ENCODE measurements around the gene CHRM2. TPM values are rescaled to one million over a fixed set of nuclear protein-coding genes. Genes with fewer than 3 reads are reported as not detected.

Gene CHRM2
- total and polyA plus RNA-seq, 7 experiments from 2014 or later, result not detected

DNA sequence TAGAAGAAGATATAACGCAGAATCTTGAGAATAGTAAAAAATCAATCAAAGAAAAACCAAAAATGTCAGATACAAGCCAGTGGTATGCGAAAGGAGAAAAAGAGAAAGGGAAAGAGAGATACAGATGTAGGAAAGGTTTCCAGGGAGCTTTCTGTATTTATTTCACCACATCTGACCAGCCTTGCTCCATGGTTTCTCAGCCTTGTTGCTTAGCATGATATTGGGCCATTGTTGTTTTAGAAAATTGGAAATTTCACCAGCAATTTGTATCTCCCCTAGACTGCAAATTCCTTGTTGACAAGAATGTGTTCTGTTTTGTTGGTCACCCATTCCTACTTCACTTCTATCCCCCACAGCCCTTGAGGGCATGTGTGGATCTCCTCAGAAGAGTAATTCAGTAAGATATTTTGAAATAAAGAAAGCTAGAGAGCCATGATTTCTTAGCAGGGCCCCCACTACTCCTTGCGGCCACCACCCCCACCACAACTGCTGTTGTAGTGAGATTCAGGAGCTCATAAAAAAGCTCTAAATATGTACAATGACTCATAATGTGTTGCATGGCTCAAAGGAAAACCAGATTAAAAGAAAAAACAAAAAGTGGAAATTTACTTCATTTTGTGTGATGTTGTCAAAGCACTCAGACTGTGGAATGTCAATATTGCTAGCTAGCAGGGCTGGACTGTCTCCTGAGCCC, 138.7 kb downstream of the CHRM2 start:
- H3K4me3 Mint-ChIP-seq, result no peak overlapping the region
- POLR2A ChIA-PET, result no interaction called here
- ATAC-seq (no peak), DNase-seq (no peak)
- Histone ChIP-seq H3K9me3 (ENCODE audit: control insufficient read depth in 2 of 3, low read length in 3 of 3) (no peaks in the 10 kb centered on the region), H3K36me3 (ENCODE audit: control insufficient read depth in 2 of 3, insufficient read depth in 3 of 3, low read length in 3 of 3) (no peaks in the 10 kb centered on the region), H3K27ac (ENCODE audit: low read depth, low read length) (no peak overlapping the region), H3K4me3 (ENCODE audit: low read length) (no peak overlapping the region), H3K4me1 (ENCODE audit: control insufficient read depth in 2 of 2, insufficient read depth in 2 of 2, low read length in 2 of 2) (no peaks in the 10 kb centered on the region), H3K27me3 (ENCODE audit: control insufficient read depth in 2 of 2, insufficient read depth in 2 of 2, low read length in 2 of 2) (no peaks in the 10 kb centered on the region)
- H3K27ac Mint-ChIP-seq, result no peak overlapping the region
- intact Hi-C loops (cut with micrococcal nuclease), result no loop called here
- CTCF ChIA-PET, result no interaction called here
- H3K36me3 Mint-ChIP-seq, result no peaks in the 10 kb centered on the region
- peaks cover 0 to 6% (median 0%) of the 10 kb centered on the region in 11 donors for H3K9me3 Mint-ChIP-seq
- no peaks in the 10 kb centered on the region for H3K4me1 Mint-ChIP-seq
- H3K27me3 Mint-ChIP-seq, result no peaks in the 10 kb centered on the region

DNA sequence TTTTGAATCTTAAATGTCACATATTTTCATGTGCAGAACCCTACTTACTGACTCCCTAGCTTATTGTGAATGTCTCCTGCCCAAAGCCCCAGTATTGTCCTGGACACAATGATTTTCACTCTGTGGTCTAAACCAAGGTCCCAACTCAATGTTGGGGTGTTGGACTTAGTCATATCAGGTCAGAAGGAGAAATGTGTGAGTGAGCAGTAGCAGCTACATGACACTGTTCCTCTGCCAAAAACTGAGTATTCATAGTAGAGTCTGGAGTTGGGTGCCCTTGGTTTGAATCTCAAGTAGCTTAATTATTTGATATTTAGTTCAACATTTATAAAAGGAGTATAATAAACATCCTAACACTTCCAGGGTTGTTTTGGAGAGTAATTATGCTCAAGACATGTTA, 141.0 kb downstream of the CHRM2 start:
- ATAC-seq (no peak), DNase-seq (no peak)
- no peaks in the 10 kb centered on the region for H3K27me3 Mint-ChIP-seq
- Histone ChIP-seq H3K27ac (ENCODE audit: low read depth, low read length) (no peak overlapping the region), H3K27me3 (ENCODE audit: control insufficient read depth in 2 of 2, insufficient read depth in 2 of 2, low read length in 2 of 2) (no peaks in the 10 kb centered on the region), H3K4me1 (ENCODE audit: control insufficient read depth in 2 of 2, insufficient read depth in 2 of 2, low read length in 2 of 2) (no peaks in the 10 kb centered on the region), H3K4me3 (ENCODE audit: low read length) (no peak overlapping the region), H3K9me3 (ENCODE audit: control insufficient read depth in 2 of 3, low read length in 3 of 3) (no peaks in the 10 kb centered on the region), H3K36me3 (ENCODE audit: control insufficient read depth in 2 of 3, insufficient read depth in 3 of 3, low read length in 3 of 3) (no peaks in the 10 kb centered on the region)
- no peaks in the 10 kb centered on the region for H3K36me3 Mint-ChIP-seq
- H3K4me1 Mint-ChIP-seq, result no peaks in the 10 kb centered on the region
- intact Hi-C loops (cut with micrococcal nuclease), result no loop called here
- no peak overlapping the region for H3K27ac Mint-ChIP-seq
- H3K9me3 Mint-ChIP-seq, result peaks cover 0 to 5% (median 0%) of the 10 kb centered on the region in 11 donors
- no peak overlapping the region for H3K4me3 Mint-ChIP-seq
- ChIA-PET CTCF (no interaction called here), POLR2A (no interaction called here)

DNA sequence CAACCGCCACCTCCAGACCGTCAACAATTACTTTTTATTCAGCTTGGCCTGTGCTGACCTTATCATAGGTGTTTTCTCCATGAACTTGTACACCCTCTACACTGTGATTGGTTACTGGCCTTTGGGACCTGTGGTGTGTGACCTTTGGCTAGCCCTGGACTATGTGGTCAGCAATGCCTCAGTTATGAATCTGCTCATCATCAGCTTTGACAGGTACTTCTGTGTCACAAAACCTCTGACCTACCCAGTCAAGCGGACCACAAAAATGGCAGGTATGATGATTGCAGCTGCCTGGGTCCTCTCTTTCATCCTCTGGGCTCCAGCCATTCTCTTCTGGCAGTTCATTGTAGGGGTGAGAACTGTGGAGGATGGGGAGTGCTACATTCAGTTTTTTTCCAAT, 146.6 kb downstream of the CHRM2 start:
- Histone ChIP-seq H3K4me1 (ENCODE audit: control insufficient read depth in 2 of 2, insufficient read depth in 2 of 2, low read length in 2 of 2) (no peaks in the 10 kb centered on the region), H3K4me3 (ENCODE audit: low read length) (no peak overlapping the region), H3K27ac (ENCODE audit: low read depth, low read length) (no peak overlapping the region), H3K27me3 (ENCODE audit: control insufficient read depth in 2 of 2, insufficient read depth in 2 of 2, low read length in 2 of 2) (no peaks in the 10 kb centered on the region), H3K36me3 (ENCODE audit: control insufficient read depth in 2 of 3, insufficient read depth in 3 of 3, low read length in 3 of 3) (no peaks in the 10 kb centered on the region), H3K9me3 (ENCODE audit: control insufficient read depth in 2 of 3, low read length in 3 of 3) (no peaks in the 10 kb centered on the region)
- ATAC-seq (no peak), DNase-seq (no peak)
- H3K36me3 Mint-ChIP-seq, result no peaks in the 10 kb centered on the region
- ChIA-PET POLR2A (no interaction called here), CTCF (no interaction called here)
- H3K27ac Mint-ChIP-seq, result no peak overlapping the region
- H3K9me3 Mint-ChIP-seq, result peaks cover 0 to 8% (median 0%) of the 10 kb centered on the region in 11 donors
- H3K4me1 Mint-ChIP-seq, result no peaks in the 10 kb centered on the region
- H3K4me3 Mint-ChIP-seq, result no peak overlapping the region
- intact Hi-C loops (cut with micrococcal nuclease), result no loop called here
- no peaks in the 10 kb centered on the region for H3K27me3 Mint-ChIP-seq

DNA sequence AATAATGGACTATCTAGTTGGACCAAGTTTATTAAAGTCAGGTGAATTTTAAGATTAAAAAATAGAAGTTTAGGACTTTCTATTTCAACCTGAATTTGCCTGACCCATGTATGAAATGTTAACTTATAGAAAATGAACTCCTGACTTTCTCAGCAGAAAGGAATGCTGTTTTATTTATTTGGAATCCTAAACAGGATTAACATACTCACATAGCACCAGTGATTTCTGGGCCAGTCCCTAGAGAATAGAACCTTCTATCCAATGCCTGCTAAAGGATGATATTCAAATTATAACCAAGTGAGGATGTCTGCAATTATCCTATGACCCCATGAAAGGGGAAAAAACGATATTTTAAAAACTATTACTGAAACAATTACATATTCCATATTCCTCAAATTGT, 148.8 kb downstream of the CHRM2 start:
- Histone ChIP-seq H3K36me3 (ENCODE audit: control insufficient read depth in 2 of 3, insufficient read depth in 3 of 3, low read length in 3 of 3) (no peaks in the 10 kb centered on the region), H3K4me1 (ENCODE audit: control insufficient read depth in 2 of 2, insufficient read depth in 2 of 2, low read length in 2 of 2) (no peaks in the 10 kb centered on the region), H3K27me3 (ENCODE audit: control insufficient read depth in 2 of 2, insufficient read depth in 2 of 2, low read length in 2 of 2) (no peaks in the 10 kb centered on the region), H3K27ac (ENCODE audit: low read depth, low read length) (no peak overlapping the region), H3K9me3 (ENCODE audit: control insufficient read depth in 2 of 3, low read length in 3 of 3) (no peaks in the 10 kb centered on the region), H3K4me3 (ENCODE audit: low read length) (no peak overlapping the region)
- ATAC-seq (no peak), DNase-seq (no peak)
- ChIA-PET POLR2A (no interaction called here), CTCF (no interaction called here)
- Mint-ChIP-seq H3K27me3 (no peaks in the 10 kb centered on the region), H3K36me3 (no peaks in the 10 kb centered on the region), H3K27ac (no peak overlapping the region), H3K4me3 (no peak overlapping the region), H3K4me1 (no peaks in the 10 kb centered on the region), H3K9me3 (peaks cover 0 to 10% (median 0%) of the 10 kb centered on the region in 11 donors)
- intact Hi-C loops (cut with micrococcal nuclease), result no loop called here

DNA sequence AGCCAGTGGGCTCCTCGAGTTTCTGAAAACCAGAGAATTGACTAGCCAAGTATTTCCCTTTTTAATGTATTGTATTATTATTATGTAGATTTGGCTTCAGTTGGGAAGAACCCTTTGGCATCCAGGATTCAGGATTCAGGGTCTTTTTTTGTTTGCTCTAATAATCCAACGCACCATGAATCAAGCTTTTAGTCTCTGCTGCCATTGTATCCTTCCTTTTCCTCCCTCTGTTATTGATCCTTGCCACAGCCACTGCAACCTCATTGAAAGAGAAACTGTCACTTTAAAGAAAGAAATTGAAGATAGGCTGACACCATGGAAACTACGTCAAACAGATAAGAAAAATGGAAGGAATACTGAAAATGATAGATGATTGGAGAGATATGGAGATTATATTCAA, 150.0 kb downstream of the CHRM2 start:
- intact Hi-C loops (cut with micrococcal nuclease), result no loop called here
- Histone ChIP-seq H3K4me1 (ENCODE audit: control insufficient read depth in 2 of 2, insufficient read depth in 2 of 2, low read length in 2 of 2) (no peaks in the 10 kb centered on the region), H3K36me3 (ENCODE audit: control insufficient read depth in 2 of 3, insufficient read depth in 3 of 3, low read length in 3 of 3) (no peaks in the 10 kb centered on the region), H3K9me3 (ENCODE audit: control insufficient read depth in 2 of 3, low read length in 3 of 3) (no peaks in the 10 kb centered on the region), H3K27me3 (ENCODE audit: control insufficient read depth in 2 of 2, insufficient read depth in 2 of 2, low read length in 2 of 2) (no peaks in the 10 kb centered on the region), H3K4me3 (ENCODE audit: low read length) (no peak overlapping the region), H3K27ac (ENCODE audit: low read depth, low read length) (no peak overlapping the region)
- ATAC-seq, result no peak
- no peaks in the 10 kb centered on the region for H3K27me3 Mint-ChIP-seq
- no peak overlapping the region for H3K4me3 Mint-ChIP-seq
- no peak overlapping the region for H3K27ac Mint-ChIP-seq
- H3K4me1 Mint-ChIP-seq, result no peaks in the 10 kb centered on the region
- DNase-seq, result no peak
- CTCF ChIA-PET, result no interaction called here
- no peaks in the 10 kb centered on the region for H3K36me3 Mint-ChIP-seq
- H3K9me3 Mint-ChIP-seq, result peaks cover 0 to 15% (median 0%) of the 10 kb centered on the region in 11 donors
- POLR2A ChIA-PET, result no interaction called here

DNA sequence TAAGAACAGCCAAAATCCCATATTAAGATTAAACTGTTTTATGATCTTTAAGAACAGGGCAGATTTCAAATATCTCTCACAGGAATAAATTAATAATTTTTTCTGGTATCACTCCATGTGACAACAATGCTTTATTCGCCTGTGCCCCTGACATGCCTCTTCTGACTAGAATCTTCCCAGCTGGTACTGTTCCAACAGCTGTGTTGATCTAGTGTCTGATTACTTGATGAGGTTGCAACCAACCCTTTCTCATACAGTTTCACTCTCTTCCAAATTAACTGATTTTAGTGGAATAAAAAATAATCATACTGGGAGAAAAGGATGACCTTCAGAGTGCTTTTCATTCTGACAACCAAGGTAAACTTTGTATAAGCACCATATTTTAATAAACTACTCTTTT, 151.9 kb downstream of the CHRM2 start:
- Histone ChIP-seq H3K4me3 (ENCODE audit: low read length) (no peak overlapping the region), H3K4me1 (ENCODE audit: control insufficient read depth in 2 of 2, insufficient read depth in 2 of 2, low read length in 2 of 2) (no peaks in the 10 kb centered on the region), H3K27ac (ENCODE audit: low read depth, low read length) (no peak overlapping the region), H3K36me3 (ENCODE audit: control insufficient read depth in 2 of 3, insufficient read depth in 3 of 3, low read length in 3 of 3) (no peaks in the 10 kb centered on the region), H3K27me3 (ENCODE audit: control insufficient read depth in 2 of 2, insufficient read depth in 2 of 2, low read length in 2 of 2) (no peaks in the 10 kb centered on the region), H3K9me3 (ENCODE audit: control insufficient read depth in 2 of 3, low read length in 3 of 3) (no peaks in the 10 kb centered on the region)
- no peak overlapping the region for H3K4me3 Mint-ChIP-seq
- POLR2A ChIA-PET, result no interaction called here
- intact Hi-C loops (cut with micrococcal nuclease), result no loop called here
- CTCF ChIA-PET, result no interaction called here
- H3K27me3 Mint-ChIP-seq, result no peaks in the 10 kb centered on the region
- peaks cover 0 to 13% (median 2%) of the 10 kb centered on the region in 11 donors for H3K9me3 Mint-ChIP-seq
- H3K27ac Mint-ChIP-seq, result no peak overlapping the region
- H3K4me1 Mint-ChIP-seq, result no peaks in the 10 kb centered on the region
- DNase-seq, result no peak
- no peaks in the 10 kb centered on the region for H3K36me3 Mint-ChIP-seq
- ATAC-seq, result no peak

DNA sequence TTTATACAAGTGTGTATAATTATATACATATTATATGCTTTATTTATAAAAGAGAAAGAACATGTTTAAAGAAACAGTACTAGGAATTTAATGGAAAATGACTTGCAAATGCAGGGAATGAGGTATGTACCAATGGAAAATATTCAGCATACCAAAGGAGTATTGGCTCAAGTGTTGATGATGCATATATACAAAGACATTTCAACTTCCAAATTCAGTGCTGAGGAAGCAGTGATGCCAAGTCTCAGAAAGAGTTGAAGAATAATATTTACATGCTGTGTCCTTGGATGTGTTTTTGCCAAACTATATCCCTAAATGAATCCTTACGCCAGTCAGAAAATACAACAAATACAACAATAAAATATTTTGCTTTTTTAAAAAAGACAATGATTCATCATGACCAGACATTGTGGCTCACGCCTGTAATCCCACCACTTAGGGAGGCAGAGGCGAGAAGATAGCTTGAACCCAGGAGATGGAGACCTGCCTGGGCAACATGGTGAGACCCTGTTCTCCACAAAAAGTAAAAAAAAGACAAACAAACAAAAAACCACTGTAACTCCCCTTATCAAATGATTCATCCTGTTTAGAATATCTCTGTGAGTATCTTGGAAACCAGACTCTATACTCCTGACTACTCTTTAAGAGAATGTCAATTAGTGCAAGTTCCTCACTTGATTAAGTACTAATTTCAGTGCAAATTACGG, 157.2 kb downstream of the CHRM2 start:
- Mint-ChIP-seq H3K27ac (no peak overlapping the region), H3K36me3 (peaks cover 0 to 3% (median 0%) of the 10 kb centered on the region in 5 donors), H3K4me1 (no peaks in the 10 kb centered on the region), H3K27me3 (no peaks in the 10 kb centered on the region), H3K9me3 (peaks cover 0 to 16% (median 3%) of the 10 kb centered on the region in 11 donors), H3K4me3 (no peak overlapping the region)
- no peak overlapping the region for H3K27ac ChIP-seq (ENCODE audit: low read depth, low read length)
- POLR2A ChIA-PET, result no interaction called here
- no peaks in the 10 kb centered on the region for H3K36me3 ChIP-seq (ENCODE audit: control insufficient read depth in 2 of 3, insufficient read depth in 3 of 3, low read length in 3 of 3)
- intact Hi-C loops (cut with micrococcal nuclease), result no loop called here
- no peaks in the 10 kb centered on the region for H3K4me1 ChIP-seq (ENCODE audit: control insufficient read depth in 2 of 2, insufficient read depth in 2 of 2, low read length in 2 of 2)
- CTCF ChIA-PET, result no interaction called here
- ATAC-seq (no peak), DNase-seq (no peak)
- no peak overlapping the region for H3K4me3 ChIP-seq (ENCODE audit: low read length)
- H3K27me3 ChIP-seq (ENCODE audit: control insufficient read depth in 2 of 2, insufficient read depth in 2 of 2, low read length in 2 of 2), result no peaks in the 10 kb centered on the region
- no peaks in the 10 kb centered on the region for H3K9me3 ChIP-seq (ENCODE audit: control insufficient read depth in 2 of 3, low read length in 3 of 3)

Measured in naive thymus-derived CD4-positive, alpha-beta T cell (primary cell).